ENCODE measurements around the gene DSE.

Gene DSE

GRCh38 chr6:116482780-116483179, 112.0 kb downstream of the DSE start:
- no peak for DNase-seq (ENCODE audit: low spot score)

GRCh38 chr6:116483616-116484015, 112.9 kb downstream of the DSE start:
- DNase-seq (ENCODE audit: low spot score) = no peak

DNA sequence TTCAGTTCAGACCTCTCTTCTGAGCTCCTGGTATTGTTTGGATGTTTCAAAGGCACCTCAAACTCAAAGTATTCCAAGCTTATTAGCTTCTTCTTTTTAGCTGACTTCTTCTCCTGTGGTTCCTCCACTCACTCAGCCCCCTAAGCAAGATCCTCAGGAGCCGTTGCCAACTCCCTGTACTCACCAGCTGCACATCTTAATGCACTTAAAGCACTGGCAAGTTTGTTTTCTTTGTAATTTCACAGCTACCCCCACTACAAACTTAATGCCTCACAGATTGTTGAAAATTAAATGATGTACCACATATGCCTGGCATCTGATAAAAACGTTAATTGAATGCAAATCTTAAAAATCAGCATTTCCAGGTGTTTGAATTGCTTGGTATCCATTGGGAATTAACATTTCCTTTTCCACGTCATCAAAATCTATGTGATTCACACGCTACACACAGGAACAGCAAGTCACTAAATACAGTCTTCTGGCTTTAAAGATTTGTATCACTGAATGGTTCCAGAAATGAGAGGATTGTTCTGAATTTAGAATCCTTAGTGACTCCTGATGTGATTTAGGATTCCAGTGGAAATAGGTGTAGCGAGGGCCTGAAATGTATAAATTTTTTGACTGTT, 114.9 kb downstream of the DSE start:
- DNase-seq (ENCODE audit: low spot score) = no peak

GRCh38 chr6:116491610-116492330, 121.0 kb downstream of the DSE start:
- no peak for DNase-seq (ENCODE audit: low spot score)

DNA sequence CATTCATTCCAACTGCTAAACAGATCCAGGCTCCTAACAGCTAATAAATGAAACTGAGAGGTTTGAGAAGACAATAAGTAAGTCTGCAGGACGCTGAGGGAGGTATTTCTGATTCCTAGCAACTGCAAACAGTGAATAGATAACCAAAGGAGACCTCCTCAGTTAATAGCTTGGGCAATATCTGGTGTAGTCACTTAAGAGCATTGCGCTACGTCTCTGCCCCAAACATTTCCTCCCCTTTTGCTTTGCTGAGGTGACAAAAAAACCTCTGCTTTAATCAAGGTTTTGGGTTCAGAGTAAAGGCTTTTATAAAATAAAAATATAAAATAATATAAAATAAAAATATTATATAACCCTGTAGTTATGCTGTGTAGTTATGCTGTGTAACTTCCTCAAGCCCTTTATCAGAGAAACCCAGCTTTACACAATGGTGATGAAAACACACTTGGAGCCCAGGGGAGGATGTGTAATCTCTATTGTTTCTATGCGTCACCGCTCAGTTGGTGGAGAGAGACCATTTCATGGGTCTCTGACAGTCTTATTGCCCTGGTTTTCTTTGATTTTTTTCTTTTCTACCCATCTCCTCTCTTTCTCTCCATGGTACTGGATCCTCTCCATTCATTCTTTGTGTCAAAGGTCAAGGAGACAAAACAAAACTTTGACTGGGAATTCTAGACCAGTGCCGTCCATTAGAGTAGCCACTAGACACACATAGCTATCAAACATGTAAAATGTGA, 121.8 kb downstream of the DSE start:
- DNase-seq (ENCODE audit: low spot score) = no peak
